HG03066 (cell line): ENCODE results near the gene RAPGEF5.

Experiments used
- ATAC-seq: cut with Tn5 transposase; IDR thresholded peaks from one replicate; pipeline ENCODE4 v1.9.1; 2021; ENCODE audit warnings: low read depth; ENCODE audit not compliant: unreplicated experiment

Gene RAPGEF5

DNA sequence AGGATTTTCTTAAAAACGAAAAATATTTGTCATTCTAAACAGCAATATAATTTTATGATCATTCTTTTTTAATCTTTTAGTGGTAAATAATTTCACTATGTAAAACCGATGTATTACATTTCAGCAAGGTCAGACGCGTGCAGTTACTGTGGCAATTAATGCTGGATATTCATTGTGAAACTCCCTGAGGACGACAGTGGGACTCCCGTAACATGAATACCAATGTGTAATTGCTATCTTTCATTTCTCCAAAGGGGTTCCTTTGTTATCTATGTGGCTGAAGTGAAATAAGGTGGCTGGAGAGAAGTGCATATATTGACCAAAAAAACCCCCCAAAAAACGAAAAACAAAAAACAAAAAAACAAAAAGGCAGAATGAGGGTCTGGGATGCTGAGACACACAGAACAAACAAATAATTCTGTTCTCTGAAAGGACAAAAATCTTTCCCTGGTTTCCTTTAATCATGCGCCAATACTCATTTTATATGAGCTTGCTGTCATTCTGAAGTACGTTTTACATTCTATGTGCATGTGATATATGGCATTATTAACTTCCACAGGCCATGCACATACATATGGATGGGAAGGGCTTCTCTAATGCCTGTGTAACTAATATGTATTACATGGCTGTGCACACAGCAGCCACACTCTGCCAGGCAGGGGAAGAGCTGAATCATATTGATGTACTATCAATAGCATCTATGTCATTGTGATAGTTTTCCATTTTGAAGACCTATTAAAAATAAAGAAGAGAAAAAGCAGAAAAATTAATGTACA lies 161.4 kb downstream of the RAPGEF5 start:
- ATAC-seq, result no peak

DNA sequence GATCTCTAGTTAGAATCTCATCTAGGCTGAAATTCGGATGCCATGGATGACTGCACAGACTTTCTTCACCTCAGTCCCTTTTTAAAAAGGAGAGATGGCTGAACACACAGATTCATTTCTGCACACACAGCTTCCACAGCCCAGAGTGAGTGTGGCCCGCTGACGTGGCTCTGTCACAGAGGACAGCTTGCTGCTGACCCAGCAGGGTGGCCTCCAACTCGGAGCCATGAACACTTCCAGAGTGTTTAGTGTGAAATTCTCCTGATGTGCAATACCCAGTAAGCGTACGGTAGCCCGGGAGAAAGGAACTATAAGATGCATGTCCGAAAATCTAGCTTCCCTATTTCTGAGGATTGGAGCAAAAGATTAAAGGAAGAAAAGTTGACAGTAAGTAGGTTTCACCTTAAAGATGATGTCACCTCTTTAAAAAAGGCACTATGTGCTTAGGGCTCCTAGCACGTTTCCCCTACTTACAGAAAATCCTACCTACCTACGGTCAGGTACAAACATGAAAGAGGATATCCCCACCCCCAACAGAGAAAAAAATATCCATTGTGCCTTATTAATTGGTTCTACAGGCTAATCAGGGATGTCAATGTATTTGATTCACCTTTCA lies 162.2 kb downstream of the RAPGEF5 start:
- ATAC-seq, result no peak

DNA sequence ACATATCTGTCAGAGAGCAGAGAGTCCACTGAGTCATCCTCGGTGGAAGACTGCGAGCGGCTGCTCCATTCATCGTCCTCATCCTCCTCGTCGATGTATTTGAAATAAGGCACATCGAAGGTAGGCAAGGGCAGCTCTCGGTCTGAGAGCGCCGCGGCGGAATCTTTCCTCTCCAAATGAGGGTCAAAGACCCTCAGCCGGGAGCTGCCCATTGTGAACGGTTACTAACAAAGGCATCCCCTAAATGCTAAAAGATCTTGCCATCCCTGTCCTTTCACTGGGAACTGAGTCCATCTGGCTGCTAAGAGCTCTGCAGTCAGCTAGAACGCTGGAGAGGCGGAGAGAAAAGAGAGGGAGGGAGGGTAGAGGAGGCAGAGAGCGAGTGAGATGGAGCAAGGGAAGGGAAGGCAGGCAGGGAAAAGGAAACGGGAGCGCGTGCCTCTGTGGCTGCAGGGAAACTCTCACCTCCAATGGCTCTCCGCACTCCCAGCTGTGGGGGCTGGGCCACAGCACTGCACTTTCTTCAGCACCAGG lies 163.4 kb downstream of the RAPGEF5 start:
- ATAC-seq, result no peak

DNA sequence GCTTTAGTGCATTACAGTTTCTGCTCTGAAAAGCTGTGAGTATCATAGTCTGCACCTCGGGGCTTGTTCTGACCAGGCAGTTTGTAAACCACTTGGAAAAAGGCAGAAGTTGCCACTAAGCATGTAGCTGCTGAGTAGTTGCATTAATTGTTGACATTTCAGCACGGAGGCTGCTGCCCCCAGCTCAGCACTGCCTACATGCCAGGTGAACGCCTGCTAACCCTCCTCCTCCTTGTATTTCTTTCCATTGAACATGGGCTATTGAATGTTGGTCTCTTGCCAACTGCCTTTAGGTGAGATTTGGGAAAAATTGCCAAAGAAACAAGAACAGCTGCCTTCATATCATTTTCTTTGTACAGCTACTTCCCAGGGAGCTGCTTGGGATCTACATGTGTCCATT lies 164.2 kb downstream of the RAPGEF5 start:
- no peak for ATAC-seq

DNA sequence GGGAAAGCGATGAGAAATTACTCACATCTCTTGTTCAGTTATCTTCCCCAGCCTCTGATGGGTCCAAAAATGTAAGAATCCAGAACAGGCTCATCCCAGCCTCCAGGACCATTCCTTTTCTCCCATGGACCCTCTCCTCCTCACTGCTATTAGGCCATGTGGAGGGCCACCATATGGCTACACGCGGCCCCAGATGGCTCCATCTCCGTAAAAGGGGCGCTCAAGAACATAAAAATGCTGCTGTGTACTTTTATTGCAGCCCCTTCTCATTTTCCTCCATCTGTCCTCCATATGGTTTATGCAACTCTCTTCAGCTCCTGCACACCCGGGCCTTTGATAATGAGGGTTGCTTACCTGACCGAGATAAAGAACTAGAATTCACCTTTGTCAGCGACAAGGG lies 166.2 kb downstream of the RAPGEF5 start:
- no peak for ATAC-seq

DNA sequence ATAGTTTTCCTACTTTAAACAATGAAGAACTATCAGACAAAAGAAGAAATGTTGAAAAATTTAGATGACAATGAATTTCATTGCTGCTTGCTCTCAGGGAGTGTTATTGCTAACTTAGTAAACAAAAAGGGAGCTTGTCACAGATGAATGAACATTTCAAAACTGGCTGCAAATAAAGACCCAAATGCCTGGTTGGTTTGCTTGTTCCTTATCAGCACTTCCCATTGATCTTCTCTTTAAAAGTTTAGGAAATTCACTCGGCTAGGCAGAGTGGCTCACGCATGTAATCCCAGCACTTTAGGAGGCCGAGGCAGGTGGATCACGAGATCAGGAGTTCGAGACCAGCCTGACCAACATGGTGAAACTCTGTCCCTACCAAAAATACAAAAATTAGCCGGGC lies 167.2 kb downstream of the RAPGEF5 start:
- ATAC-seq, result no peak

DNA sequence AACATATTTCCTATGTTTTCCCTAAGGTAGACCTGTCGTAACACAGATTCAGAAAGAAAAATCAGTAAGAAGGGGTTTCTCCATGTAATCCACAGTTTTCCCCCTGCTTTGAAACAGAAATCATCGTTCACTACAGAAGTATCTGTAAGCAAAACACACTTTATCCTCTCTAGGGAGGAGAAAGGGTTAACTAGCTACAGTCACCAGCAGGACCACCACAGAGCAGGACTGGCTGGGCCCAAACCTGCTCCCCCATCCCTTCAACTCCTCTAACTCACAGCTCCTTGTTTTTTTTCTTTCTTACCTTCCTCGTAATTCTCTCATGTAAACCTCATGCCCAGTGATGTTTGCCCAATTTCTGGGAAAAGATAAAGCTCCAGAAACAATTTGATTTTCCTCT lies 167.7 kb downstream of the RAPGEF5 start:
- no peak for ATAC-seq

DNA sequence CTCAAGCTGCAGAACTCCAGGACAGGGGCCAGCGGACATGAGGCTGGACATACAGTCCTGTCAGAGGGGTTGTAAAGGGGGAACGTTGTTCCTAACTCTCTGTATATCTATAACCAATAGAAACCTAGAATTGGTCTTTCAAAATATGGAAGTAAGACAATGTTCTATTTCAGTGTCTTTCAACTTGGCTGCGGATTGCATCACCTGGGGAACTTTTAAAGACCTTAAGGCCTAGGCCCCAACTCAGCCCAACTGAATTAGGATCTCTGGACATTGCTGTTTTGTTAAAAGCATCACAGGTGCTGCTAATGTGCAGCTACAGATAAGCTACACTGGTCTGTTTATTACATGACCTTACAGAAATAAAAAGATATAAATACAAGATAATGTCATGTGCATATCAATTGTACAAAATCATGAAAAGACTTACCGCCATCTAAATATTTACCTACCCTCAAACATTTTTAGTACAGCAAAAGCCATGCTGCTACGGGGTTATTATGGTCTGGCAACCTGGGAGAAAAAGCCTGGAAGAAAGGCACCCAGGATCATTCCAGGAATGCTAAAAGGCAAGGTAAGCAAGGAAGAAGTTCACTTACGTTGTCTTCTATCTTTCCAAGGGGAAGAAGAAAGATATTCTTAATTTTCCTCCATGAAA lies 169.1 kb downstream of the RAPGEF5 start:
- ATAC-seq, result no peak

DNA sequence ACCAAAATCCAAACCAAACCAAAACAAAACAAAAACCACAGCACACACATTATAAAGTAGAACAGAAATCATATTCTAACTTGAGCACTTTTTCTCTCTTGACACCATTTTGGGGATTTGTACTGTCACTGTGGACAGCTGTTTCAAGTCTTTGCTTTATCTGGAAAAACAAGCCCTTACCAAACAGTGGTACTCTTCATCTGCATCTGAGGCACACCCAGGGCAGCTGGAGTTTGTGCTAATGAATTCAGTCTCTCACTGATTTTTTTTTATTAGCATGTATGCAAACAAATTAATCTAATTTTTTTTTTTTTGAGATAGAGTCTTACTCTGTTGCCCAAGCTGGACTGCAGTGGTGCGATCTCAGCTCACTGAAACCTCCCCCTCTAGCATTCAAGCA lies 171.4 kb downstream of the RAPGEF5 start:
- no peak for ATAC-seq

DNA sequence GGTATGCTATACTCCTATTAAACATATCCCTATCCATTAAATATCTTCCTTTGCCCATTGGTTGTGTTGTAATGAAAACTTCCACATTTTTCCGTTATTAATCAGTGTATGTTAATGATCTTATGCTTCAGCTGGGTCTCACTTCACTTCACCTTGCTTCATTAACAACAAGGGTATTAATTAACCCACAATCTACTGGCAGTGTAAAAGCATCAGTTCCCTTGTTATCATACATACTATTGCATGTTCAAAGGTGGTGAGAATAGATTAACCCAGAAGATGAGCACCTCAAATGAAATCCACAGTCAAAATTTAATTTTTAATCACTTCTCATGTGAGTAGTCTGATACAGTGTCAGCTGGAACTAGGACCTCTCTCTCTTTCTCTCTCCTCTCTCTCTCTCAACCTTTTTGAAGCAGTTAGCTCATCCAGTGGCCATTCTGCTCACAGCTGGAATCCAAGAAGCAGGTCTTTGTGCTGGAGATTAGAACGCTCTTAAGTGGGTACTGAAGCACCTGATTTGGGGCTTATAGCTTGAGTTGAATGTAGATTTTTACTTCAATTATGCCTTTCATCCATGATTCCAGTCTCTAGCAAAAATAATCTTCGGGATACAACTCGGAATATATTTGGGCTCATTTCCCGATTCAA lies 172.3 kb downstream of the RAPGEF5 start:
- no peak for ATAC-seq

DNA sequence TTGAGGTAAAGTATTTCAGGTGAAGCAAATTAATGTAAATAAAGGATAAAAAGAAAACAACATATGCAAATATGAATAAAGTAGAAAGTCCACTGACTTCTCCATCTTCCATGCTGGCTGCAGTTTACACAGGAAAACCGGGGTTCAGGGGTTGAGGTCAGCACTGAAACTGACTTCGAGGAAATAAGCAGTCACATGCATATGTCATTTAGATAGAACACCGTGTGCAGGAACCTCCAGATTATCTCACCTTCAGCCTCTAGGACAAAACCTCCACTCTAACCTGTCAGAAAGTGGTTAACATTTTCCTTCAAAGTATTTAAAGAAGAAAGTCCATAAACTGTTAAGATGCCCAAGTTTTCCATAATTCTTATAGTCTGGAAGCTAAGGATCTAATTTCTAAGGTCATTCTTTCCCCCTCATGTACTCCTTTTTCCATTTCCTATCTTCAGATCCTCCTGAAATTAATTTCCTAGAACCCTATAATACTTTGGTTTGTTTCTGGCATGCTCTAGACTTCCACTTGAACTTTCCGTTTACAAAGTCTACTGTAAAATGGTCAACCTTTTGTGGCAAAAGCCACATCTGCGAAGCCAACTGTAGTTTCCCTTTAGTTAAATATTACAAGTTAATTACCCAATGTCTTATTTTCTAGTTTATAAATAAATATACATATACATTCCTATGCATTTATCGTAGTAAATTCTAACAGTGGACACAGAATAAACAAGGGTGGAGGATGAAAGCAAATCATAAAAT lies 173.3 kb downstream of the RAPGEF5 start:
- ATAC-seq, result no peak

DNA sequence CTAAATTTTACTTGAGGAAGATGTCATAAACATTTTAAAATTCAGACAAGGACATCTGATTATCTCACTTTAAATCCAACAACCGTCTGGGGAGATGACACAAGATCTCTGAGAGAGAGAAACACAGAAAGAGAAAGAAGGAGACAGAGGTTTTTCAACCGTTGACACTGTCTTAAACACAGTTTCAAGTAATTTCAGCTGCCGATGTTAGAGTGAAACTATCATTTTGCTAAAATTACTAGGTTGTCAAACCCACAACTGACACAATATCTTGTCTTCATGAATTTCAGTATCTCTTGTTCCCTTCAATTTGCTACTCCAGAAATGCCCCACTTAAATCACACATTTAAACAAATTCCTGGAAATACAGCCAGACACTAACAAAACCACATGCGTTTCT lies 174.8 kb downstream of the RAPGEF5 start:
- ATAC-seq, result no peak

DNA sequence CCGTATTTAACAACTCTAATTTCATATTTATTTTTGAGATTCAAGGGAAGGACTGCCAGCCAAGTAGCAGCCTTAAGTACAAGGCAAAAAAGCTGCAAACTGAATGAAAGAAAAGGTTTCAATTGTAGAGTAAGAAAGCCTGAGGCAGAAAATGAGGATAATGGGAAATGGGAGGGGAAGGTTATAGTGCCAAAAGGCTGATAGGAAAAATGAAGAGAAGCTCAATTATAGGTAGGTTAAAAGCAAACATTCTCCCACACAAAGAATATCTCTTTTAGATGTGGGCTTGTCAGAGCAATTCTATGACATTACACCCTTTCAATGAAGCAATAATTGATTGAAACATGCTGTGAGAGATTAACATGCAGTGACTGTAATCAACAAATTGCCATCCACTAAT lies 175.3 kb downstream of the RAPGEF5 start:
- no peak for ATAC-seq

DNA sequence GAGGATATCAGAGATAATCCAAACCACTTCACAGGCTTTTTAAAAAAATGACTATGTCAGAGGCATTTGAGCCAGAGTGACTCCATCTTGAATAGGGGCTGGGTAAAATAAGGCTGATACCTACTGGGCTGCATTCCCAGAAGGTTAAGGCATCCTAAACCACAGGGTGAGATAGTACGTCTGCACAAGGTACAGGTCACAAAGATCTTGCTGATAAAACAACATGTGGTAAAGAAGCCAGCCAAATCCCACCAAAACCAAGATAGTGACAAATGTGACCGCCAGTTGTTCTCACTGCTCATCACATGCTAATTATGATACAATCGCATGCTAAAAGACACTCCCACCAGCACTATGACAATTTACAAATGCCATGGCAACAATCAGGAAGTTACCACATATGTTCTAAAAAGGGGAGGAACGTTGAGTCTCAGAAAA lies 177.5 kb downstream of the RAPGEF5 start:
- no peak for ATAC-seq

DNA sequence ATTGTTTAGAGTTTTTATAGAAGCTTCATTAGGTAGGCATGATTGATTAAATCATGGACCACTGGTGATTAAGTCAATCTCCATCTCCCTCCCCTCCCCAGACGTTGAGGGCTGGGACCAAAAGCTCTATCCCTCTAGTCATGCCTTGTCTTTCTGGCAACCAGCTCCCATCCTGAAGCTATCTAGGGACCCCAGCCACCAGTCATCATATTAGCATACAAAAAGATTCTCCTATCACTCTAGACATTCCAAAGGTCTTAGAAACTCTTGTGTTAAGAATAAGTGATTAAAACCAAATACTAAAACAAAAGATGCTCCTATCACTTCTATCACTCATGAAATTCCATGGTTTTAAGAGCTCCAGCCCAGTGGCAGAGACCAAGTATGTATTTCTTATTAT lies 178.2 kb downstream of the RAPGEF5 start:
- ATAC-seq, result no peak

DNA sequence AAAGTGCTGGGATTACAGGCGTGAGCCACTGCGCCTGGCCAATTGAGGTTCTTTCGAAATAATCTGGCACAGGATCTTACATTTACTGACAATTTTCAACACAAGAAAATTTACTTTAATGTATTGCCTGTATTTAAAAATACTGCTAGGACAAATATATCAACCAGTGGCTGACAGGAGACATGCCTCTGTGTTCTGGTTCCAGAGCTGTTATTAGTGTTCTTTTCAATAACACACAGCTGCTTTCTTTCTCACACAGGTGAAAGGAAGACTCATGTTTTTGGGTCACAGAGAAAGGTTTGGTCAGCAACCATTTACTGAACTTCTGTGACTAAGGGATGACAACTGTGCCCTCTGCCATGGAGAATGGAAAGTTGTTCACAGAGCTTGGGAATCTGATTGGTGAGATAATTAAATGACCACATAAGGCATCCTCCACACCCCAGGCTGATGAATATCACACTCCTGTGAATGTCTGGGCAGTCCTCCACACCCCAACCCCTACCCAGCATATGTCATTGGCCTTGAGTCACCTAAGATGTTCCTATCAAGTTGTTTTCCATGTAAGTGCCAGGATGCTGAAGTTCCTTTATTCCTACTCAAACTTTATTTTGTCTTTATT lies 180.1 kb downstream of the RAPGEF5 start:
- no peak for ATAC-seq

DNA sequence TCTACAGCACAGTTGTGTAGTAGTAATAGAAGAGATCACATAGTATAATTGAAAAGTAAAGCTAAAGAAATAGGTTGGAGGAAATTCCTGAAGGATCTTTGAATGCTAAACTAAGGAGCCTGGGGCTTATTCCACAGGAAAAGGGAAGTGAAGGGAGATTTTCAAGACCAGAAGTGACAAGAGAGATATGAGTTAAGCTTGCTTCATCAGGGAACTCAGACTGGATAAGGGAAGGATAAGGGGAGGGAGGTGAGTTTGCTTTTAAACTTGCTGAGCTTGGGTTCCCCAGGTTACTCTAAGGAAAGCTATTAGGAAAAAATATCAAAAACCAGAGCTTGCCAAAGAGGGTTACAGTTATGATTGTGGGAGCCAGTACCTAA lies 182.4 kb downstream of the RAPGEF5 start:
- ATAC-seq, result no peak

DNA sequence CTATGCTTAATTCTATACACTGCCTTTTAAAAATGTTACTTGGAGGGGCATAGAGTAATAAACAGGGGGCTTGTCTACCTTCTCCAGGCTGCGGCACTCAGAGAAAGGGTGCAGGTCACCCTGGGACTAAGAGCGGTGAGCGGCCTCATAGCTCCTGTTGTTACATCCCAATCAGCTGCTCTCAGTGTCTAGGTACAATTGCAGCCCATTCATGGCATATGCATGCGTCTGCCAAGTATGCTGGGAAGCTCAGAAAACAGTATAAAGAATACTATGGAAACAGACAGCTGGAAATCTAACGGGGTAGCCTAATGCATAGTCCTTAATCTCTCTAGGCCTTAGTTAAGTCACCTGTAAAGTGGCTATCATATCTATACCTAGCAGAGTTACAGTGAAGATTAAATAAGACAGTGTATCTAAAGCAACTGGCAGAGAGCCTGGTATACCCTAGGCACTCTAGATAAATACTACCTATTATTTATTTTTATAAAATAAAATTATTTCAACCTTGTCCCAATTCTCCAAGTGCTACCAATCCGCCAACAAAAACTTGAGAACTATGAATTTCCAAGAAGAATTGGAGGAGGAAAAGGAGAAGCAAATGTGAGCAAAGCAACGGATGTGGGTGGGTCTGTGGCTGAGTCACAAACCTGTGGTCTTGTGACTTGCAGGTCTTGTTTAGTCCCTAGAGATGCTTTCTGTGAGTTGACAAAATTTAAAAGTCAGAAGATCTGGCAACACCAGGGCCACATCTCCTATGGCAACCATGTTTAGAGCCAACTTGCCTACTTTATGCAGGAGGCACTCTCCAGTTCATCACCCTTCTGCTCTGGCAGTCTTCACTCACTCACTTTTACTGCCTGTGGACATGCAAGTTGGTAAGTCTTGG lies 183.0 kb downstream of the RAPGEF5 start:
- ATAC-seq, result peak; percentile 88

DNA sequence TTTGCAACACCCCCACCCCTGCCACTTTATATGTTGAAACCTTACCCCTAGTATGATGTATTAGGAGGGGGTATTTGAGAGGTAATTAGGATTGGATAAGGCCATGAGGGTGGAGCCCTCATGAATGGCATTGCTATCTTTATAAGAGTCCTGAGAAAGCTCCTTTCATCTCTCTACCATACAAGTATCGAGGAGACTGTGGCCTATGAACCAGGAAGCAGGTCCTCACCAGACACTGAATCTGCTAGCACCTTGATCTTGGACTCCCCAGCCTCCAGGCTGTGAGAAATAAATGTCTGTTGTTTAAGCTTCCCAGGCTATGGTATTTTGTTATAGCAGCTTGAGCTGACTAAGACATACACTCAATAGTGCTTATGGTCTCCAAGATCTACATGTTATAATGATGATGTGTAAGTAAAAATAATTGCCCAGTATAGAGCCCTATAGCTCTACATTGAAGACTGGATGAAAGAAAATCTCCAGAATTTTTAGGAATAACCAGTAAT lies 188.8 kb downstream of the RAPGEF5 start:
- no peak for ATAC-seq
